Measurements from ENCODE around the gene HBG1.

GRCh38 chr11:5291207-5291838 lies 41.7 kb upstream of the HBG1 start:
- no peak for TF ChIP-seq ZFX (IDR thresholded peaks at IDR 0.05)
- TF ChIP-seq, protein P1, sequence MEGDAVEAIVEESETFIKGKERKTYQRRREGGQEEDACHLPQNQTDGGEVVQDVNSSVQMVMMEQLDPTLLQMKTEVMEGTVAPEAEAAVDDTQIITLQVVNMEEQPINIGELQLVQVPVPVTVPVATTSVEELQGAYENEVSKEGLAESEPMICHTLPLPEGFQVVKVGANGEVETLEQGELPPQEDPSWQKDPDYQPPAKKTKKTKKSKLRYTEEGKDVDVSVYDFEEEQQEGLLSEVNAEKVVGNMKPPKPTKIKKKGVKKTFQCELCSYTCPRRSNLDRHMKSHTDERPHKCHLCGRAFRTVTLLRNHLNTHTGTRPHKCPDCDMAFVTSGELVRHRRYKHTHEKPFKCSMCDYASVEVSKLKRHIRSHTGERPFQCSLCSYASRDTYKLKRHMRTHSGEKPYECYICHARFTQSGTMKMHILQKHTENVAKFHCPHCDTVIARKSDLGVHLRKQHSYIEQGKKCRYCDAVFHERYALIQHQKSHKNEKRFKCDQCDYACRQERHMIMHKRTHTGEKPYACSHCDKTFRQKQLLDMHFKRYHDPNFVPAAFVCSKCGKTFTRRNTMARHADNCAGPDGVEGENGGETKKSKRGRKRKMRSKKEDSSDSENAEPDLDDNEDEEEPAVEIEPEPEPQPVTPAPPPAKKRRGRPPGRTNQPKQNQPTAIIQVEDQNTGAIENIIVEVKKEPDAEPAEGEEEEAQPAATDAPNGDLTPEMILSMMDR (conservative IDR thresholded peaks at IDR 0.05): peak; percentile 78

Data from C4-2B (cell line).